ENCODE results near the gene RTN4. TPM values are rescaled to one million over a fixed set of nuclear protein-coding genes. Genes with fewer than 3 reads are reported as not detected.
"Not testable (repeated sequence)": the region's sequence is repeated elsewhere in the genome, so short reads cannot be mapped to it uniquely, and the experiment has no call there.

Gene RTN4
- polyA plus RNA-seq, 4 donors = 98.1 to 291 (median 158) TPM

DNA sequence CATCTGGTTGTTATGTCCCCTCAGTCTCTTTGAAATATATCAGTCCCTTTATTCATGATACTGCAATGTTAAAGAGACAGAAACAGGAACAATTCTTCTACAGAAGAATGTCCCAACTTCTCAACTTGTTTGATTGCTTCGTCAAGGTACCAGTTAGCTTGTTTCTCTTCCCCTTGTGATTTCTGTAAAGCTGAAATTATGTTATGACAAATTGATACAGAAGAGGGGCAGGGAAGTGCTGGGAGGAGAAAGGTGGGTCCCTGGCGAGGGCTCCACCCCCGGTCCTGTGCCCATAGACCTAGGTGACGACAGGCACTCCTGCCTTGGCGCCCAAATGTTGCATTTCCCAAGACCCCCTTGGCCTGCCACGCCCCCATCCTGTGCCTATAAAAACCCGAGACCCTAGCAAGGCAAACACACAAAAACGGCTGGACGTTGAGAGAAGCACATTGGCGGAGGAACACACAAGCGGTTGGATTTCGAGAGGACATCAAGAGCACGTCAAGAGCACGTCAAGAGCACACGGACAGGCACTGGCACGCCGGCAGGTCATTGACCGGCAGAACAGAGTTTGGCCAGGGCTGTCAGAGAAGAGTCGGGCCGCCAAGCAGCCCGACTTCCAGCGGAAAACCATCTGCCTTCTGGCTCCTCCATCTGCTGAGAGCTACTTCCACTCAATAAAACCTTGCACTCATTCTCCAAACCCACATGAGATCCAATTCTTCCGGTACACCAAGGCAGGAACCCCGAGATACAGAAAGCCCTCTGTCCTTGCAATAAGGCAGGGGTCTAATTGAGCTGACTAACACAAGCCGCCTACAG is 11.5 kb upstream of the RTN4 start:
- 91 to 94% (median 93%) methylated on average over 25 of the region's 25 CpGs for WGBS, 3 donors
- Histone ChIP-seq H3K4me1 (ENCODE audit: control insufficient read depth in 3 of 3, insufficient read depth in 2 of 3, low read depth in 1 of 3, low read length in 2 of 3) (no peaks in the 10 kb centered on the region), H3K36me3 (ENCODE audit: control insufficient read depth in 3 of 3, insufficient read depth in 2 of 3, low read depth in 1 of 3, low read length in 3 of 3) (no peaks in the 10 kb centered on the region), H3K27ac (ENCODE audit: low read depth in 1 of 3, low read length in 2 of 3) (no peak overlapping the region), H3K4me3 (ENCODE audit: low read depth in 1 of 3, low read length in 3 of 3) (no peak overlapping the region), H3K9me3 (ENCODE audit: control insufficient read depth in 2 of 2, insufficient read depth in 1 of 2, low read depth in 1 of 2, low read length in 1 of 2) (no peaks in the 10 kb centered on the region), H3K27me3 (ENCODE audit: control insufficient read depth in 3 of 3, insufficient read depth in 3 of 3, low read length in 3 of 3) (no peaks in the 10 kb centered on the region)
- DNase-seq = no peak
- no peak for FAIRE-seq

DNA sequence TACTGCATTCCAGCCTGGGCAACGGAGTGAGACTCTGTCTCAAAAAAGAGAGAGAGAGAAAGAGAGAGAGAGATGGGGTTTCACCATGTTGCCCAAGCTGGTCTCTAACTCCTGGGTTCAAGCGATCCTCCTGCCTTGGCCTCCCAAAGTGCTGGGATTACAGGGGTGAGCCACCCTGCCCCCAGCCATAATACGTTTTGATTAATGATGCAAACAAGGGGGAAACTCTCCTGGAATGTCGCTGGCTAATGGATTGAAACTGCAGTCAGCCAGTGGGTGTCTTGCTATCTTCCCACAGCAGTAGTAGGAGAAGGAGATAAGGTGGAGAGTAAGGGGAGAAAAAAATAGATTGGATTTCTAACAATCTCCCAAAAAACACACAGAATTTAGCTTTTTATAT is 9.5 kb upstream of the RTN4 start:
- Histone ChIP-seq H3K27me3 (ENCODE audit: control insufficient read depth in 3 of 3, insufficient read depth in 3 of 3, low read length in 3 of 3) (no peaks in the 10 kb centered on the region), H3K4me3 (ENCODE audit: low read depth in 1 of 3, low read length in 3 of 3) (no peak overlapping the region), H3K9me3 (ENCODE audit: control insufficient read depth in 2 of 2, insufficient read depth in 1 of 2, low read depth in 1 of 2, low read length in 1 of 2) (no peaks in the 10 kb centered on the region), H3K4me1 (ENCODE audit: control insufficient read depth in 3 of 3, insufficient read depth in 2 of 3, low read depth in 1 of 3, low read length in 2 of 3) (no peaks in the 10 kb centered on the region), H3K27ac (ENCODE audit: low read depth in 1 of 3, low read length in 2 of 3) (no peak overlapping the region), H3K36me3 (ENCODE audit: control insufficient read depth in 3 of 3, insufficient read depth in 2 of 3, low read depth in 1 of 3, low read length in 3 of 3) (peaks cover 0 to 3% (median 0%) of the 10 kb centered on the region in 3 donors)
- FAIRE-seq (no peak), DNase-seq (no peak)
- 87 to 89% (median 87%) methylated on average over 4 of the region's 4 CpGs for WGBS, 3 donors

DNA sequence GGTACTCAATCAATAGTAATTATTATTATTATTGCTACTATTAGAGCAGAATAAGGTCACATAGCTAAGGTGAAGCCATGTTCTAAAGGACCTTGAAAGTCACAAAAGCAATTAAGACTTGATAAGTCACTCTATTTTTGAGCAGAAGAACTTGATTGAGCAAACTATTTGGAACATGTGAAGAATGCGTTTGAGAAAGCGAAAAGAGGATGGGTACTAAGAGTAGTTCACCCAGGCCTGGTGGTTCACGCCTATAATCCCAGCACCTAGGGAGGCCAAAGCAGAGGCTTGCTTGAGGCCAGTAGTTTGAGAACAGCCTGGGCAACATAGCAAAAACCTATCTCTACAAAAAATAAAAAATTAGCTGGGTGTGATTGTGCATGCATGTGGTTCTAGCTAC is 7.2 kb upstream of the RTN4 start:
- no peaks in the 10 kb centered on the region for H3K4me1 ChIP-seq (ENCODE audit: control insufficient read depth in 3 of 3, insufficient read depth in 2 of 3, low read depth in 1 of 3, low read length in 2 of 3)
- no peak for FAIRE-seq
- H3K4me3 ChIP-seq (ENCODE audit: low read depth in 1 of 3, low read length in 3 of 3) = no peak overlapping the region
- no peak overlapping the region for H3K27ac ChIP-seq (ENCODE audit: low read depth in 1 of 3, low read length in 2 of 3)
- DNase-seq = no peak
- H3K27me3 ChIP-seq (ENCODE audit: control insufficient read depth in 3 of 3, insufficient read depth in 3 of 3, low read length in 3 of 3) = no peaks in the 10 kb centered on the region
- peaks cover 0 to 3% (median 0%) of the 10 kb centered on the region in 3 donors for H3K36me3 ChIP-seq (ENCODE audit: control insufficient read depth in 3 of 3, insufficient read depth in 2 of 3, low read depth in 1 of 3, low read length in 3 of 3)
- no peaks in the 10 kb centered on the region for H3K9me3 ChIP-seq (ENCODE audit: control insufficient read depth in 2 of 2, insufficient read depth in 1 of 2, low read depth in 1 of 2, low read length in 1 of 2)
- 95 to 99% (median 99%) methylated on average over 3 of the region's 3 CpGs for WGBS, 3 donors

DNA sequence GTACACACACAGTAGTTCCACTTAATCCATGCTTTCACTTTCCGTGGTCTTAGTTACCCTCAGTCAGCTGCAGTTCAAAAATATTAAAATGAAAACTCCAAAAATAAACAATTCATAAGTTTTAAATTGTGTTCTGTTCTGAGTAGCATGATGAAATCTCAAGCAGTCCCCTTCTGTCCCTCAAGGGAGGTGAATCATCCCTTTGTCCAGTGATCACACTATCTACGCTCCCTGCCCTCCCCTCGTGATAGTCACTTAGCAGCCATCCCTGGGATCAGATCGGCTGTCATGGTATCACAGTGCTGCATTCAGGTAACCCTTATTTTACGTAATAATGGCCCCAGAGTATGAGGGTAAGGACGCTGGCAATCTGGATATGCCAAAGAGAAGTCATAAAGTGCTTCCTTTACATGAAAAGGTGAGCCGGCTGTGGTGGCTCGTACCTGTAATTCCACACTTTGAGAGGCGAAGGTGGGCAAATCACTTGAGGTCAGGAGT is 5.8 kb upstream of the RTN4 start:
- H3K27ac ChIP-seq (ENCODE audit: low read depth in 1 of 3, low read length in 2 of 3) = no peak overlapping the region
- H3K36me3 ChIP-seq (ENCODE audit: control insufficient read depth in 3 of 3, insufficient read depth in 2 of 3, low read depth in 1 of 3, low read length in 3 of 3) = peaks cover 0 to 3% (median 0%) of the 10 kb centered on the region in 3 donors
- H3K4me3 ChIP-seq (ENCODE audit: low read depth in 1 of 3, low read length in 3 of 3) = no peak overlapping the region
- H3K27me3 ChIP-seq (ENCODE audit: control insufficient read depth in 3 of 3, insufficient read depth in 3 of 3, low read length in 3 of 3) = no peaks in the 10 kb centered on the region
- no peak for DNase-seq
- no peaks in the 10 kb centered on the region for H3K9me3 ChIP-seq (ENCODE audit: control insufficient read depth in 2 of 2, insufficient read depth in 1 of 2, low read depth in 1 of 2, low read length in 1 of 2)
- no peak for FAIRE-seq
- H3K4me1 ChIP-seq (ENCODE audit: control insufficient read depth in 3 of 3, insufficient read depth in 2 of 3, low read depth in 1 of 3, low read length in 2 of 3) = peaks cover 0 to 8% (median 4%) of the 10 kb centered on the region in 3 donors
- 83 to 89% (median 87%) methylated on average over 9 of the region's 9 CpGs for WGBS, 3 donors

DNA sequence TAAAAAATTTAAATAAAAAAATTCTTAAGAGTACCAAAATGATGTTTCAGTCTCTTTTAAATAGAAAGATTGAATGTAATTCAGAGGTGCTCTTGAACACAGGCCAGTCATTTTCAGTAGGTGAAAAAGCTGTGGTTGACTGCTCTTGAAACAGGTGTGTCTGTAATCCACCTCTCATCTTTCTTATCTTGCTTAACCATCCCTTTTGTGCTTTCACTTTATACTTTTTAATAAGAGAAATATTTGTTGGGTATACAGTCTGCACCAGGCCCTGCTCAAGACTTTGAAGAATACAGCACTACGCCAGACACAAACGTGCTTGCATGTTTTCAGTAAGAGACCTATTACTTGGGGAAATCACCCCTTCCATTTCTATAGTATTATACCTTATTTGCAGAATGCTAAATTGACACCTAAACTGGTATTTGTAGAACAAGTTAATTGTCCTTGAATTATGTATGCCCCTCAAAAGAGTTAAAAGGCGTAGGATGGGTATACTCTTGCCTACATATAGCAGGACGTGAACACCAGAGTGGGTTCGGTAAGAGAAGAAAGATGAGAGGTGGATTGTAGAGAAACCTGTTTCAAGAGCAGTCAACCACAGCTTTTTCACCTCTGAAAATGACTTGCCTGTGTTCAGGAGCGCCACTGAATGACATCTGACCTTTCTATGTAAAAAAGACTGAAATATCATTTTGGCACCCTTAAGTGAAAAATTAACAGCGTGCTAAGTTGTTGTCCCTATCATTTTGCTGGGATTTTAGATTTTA is 4.0 kb upstream of the RTN4 start:
- 84 to 93% (median 85%) methylated on average over 7 of the region's 7 CpGs for WGBS, 3 donors
- H3K27ac ChIP-seq (ENCODE audit: low read depth in 1 of 3, low read length in 2 of 3) = no peak overlapping the region
- DNase-seq = no peak
- peaks cover 0 to 8% (median 6%) of the 10 kb centered on the region in 3 donors for H3K4me1 ChIP-seq (ENCODE audit: control insufficient read depth in 3 of 3, insufficient read depth in 2 of 3, low read depth in 1 of 3, low read length in 2 of 3)
- no peak overlapping the region for H3K4me3 ChIP-seq (ENCODE audit: low read depth in 1 of 3, low read length in 3 of 3)
- no peaks in the 10 kb centered on the region for H3K9me3 ChIP-seq (ENCODE audit: control insufficient read depth in 2 of 2, insufficient read depth in 1 of 2, low read depth in 1 of 2, low read length in 1 of 2)
- H3K36me3 ChIP-seq (ENCODE audit: control insufficient read depth in 3 of 3, insufficient read depth in 2 of 3, low read depth in 1 of 3, low read length in 3 of 3) = peaks cover 0 to 3% (median 0%) of the 10 kb centered on the region in 3 donors
- no peak for FAIRE-seq
- no peaks in the 10 kb centered on the region for H3K27me3 ChIP-seq (ENCODE audit: control insufficient read depth in 3 of 3, insufficient read depth in 3 of 3, low read length in 3 of 3)

DNA sequence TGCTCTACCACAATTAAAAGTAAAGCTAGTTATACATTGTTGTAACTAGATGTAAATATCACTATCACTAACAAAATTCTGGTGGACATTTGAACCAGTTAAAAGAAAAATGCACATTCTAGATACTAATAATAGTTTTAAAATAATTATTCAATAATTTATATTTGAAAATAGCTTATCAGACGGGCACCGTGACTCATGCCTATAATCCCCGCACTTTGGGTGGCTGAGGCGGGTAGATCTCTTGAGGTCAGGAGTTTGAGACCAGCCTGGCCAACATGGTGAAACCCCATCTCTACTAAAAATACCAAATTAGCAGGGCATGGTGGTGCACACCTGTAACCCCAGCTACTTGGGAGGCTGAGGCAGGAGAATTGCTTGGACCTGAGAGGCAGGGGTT is 3.0 kb upstream of the RTN4 start:
- not testable (repeated sequence) for H3K27ac ChIP-seq (ENCODE audit: low read depth in 1 of 3, low read length in 2 of 3); H3K9me3 ChIP-seq (ENCODE audit: control insufficient read depth in 2 of 2, insufficient read depth in 1 of 2, low read depth in 1 of 2, low read length in 1 of 2); H3K27me3 ChIP-seq (ENCODE audit: control insufficient read depth in 3 of 3, insufficient read depth in 3 of 3, low read length in 3 of 3); H3K4me1 ChIP-seq (ENCODE audit: control insufficient read depth in 3 of 3, insufficient read depth in 2 of 3, low read depth in 1 of 3, low read length in 2 of 3); FAIRE-seq; H3K36me3 ChIP-seq (ENCODE audit: control insufficient read depth in 3 of 3, insufficient read depth in 2 of 3, low read depth in 1 of 3, low read length in 3 of 3); H3K4me3 ChIP-seq (ENCODE audit: low read depth in 1 of 3, low read length in 3 of 3); DNase-seq
- WGBS, 3 donors = 79 to 87% (median 82%) methylated on average over 4 of the region's 4 CpGs

DNA sequence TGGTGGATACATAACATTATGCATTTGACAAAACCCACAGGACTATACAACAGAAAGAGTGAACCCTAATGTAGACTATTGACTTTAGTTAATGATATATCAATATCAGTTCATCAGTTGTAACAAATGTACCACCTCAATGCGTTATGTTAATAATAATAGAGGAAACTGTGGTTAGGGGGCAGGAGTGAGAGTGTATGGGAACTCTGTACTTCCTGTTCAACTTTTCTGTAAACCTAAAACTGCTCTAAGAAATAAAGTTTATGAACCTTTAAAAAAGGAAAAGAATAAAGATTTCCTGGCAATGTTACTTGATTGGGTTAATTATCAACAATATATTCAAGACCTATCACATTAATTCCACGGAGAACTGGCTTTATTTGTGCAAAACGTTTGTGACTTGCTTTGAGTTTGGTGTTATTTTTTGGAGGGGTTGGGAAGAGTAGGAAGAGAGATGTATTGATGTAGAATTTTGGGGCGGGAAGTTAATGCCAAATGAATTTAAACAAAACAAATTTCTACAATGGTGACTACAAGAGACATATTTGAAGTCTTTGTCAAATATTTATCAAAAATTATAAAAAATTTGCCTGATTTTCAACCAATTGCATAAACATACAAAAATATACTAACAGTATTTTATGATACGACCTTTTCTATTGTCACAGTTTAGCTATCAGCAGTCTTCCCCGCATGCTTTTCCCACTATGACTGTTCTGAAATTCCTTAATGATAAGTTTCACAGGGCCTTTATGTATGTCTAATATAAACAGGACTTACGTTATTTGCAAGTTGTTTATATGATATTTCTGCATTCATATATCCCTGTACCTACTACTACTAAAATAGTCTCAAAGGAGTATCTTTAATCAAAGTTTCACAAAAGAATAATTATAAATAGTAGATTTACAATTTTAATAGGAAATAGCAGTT is 2.1 kb upstream of the RTN4 start:
- peaks cover 0 to 16% (median 6%) of the 10 kb centered on the region in 3 donors for H3K4me1 ChIP-seq (ENCODE audit: control insufficient read depth in 3 of 3, insufficient read depth in 2 of 3, low read depth in 1 of 3, low read length in 2 of 3)
- FAIRE-seq (no peak), DNase-seq (no peak)
- no peaks in the 10 kb centered on the region for H3K9me3 ChIP-seq (ENCODE audit: control insufficient read depth in 2 of 2, insufficient read depth in 1 of 2, low read depth in 1 of 2, low read length in 1 of 2)
- no peak overlapping the region for H3K4me3 ChIP-seq (ENCODE audit: low read depth in 1 of 3, low read length in 3 of 3)
- H3K27ac ChIP-seq (ENCODE audit: low read depth in 1 of 3, low read length in 2 of 3) = peak overlapping the region in 1 of 3 donors; percentile 6
- H3K27me3 ChIP-seq (ENCODE audit: control insufficient read depth in 3 of 3, insufficient read depth in 3 of 3, low read length in 3 of 3) = no peaks in the 10 kb centered on the region
- peaks cover 0 to 5% (median 0%) of the 10 kb centered on the region in 3 donors for H3K36me3 ChIP-seq (ENCODE audit: control insufficient read depth in 3 of 3, insufficient read depth in 2 of 3, low read depth in 1 of 3, low read length in 3 of 3)
- WGBS, 3 donors = 42 to 58% (median 47%) methylated on average over 7 of the region's 7 CpGs
